NCI-H510A treated with DMSO at 0.1 percent for 48 hours (cell line): ENCODE data around the gene CCDC149.

Experiments used
- DNase-seq: peaks from one replicate; lab custom pipeline; 2025; lab: John Stamatoyannopoulos, UW

Gene CCDC149

DNA sequence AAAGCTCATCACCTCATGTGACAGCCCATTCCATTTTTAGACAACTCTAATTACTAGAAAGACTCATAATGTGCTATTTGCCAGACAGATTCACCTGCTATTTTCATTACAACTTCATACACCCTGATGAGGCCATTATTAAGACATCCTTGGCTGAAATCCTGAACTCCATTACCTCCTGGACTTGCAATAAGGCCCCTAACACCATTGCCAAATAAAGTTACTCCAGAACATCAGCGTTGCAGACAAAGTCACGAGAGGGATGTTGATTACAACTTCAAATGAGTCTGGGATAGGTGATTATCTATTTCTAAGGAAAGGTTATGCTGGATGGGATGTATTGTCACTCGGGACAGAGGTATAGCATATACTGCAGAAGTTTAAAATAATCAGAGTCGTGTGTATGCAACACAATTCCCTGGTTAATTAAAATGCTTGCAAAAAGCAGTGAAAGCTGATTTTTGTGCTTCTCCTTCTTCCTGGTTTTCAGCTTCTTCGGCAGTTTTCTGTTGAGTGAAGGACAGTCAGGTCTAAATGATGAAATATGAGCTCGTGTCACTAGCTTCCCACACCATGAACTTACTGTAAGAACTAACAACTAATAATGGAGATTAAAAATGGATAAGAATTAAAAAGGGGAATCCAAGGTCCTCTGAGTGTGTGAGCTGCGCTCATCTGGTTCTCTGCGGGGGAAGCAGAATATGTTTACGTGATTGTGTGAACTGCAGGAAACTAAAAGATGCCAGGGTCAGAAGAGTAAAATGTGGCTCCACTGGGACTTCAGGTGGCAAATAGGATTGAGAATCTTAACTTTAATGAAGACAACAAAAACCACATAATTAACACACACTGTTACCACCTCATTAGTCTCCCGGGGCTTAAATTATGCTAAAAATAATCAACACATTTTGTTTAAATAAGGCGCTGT is 135.0 kb downstream of the CCDC149 start:
- no peak for DNase-seq

- DNase-seq, result no peak
Measured at GRCh38 chr4:24775750-24776149, 137.1 kb downstream of the CCDC149 start.

GRCh38 chr4:24775032-24775605 is 137.7 kb downstream of the CCDC149 start:
- no peak for DNase-seq

- no peak for DNase-seq
Measured at GRCh38 chr4:24774452-24774851, 138.4 kb downstream of the CCDC149 start.

GRCh38 chr4:24772952-24773351 is 139.9 kb downstream of the CCDC149 start:
- DNase-seq, result no peak

- DNase-seq, result no peak
Measured at GRCh38 chr4:24772061-24772705, 140.7 kb downstream of the CCDC149 start.

DNA sequence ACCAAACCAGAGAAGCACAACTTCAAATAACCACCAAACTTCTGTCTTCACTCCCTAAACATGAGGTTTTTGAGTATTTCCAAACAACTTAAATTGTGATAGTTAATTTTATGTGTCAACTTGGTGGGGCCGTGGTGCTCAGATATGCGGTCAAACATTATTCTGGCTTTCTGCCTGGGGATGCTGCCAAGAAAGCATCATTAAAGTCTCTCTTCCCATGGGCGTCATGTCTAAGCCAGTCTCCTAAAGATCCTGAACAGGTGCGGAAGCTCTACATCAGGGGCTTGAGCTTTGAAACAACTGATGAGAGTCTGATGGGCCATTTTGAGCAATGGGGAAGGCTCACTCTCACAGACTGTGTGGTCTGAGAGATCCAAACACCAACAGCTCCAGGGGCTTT is 141.6 kb downstream of the CCDC149 start:
- DNase-seq, result no peak

DNA sequence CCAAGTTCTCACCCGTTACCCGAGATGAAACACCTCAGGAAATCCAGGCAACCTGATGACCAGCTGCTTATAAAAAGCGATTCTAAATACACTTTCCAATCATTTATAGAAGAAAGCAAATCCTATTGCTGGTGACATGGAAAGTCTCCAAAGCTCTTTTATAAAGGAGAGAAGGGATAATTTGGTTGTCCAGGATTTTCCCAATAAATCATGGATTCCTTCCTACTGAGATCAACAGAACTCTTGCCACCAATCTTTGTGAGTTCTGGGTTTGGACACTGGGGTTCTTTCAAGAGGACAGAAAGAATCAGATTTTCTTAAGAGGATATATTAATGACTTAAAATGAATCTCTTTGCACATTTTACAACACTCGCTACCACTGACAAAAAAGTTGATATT is 142.2 kb downstream of the CCDC149 start:
- DNase-seq, result no peak

DNA sequence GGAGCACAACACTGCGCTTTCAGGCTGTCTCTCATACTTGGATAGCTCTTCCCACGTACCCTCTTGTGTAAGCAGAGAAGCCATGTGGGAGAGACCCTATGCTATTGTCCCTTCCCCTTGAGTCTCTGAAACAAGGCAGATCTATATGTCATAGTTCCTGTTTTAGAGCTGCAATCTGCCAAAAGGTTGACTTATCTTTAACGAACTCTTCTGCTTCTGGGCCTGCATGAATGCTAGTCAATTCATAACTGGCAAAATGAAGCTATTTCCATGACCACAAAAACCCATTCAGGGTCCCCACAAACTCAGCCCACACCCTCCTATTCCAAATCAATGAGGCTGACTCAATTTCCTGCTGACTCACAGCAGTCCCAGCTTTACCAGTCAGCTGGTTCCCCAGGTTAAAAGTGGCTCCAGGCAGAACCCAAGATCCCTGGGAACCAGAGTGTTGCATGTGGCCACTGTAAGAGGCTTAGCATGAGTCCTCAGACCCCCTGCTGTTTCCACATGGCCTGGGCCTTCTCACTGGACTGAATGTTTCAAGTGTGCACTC is 142.7 kb downstream of the CCDC149 start:
- DNase-seq, result no peak

GRCh38 chr4:24769571-24769970 is 143.3 kb downstream of the CCDC149 start:
- DNase-seq, result no peak

GRCh38 chr4:24768604-24769003 is 144.2 kb downstream of the CCDC149 start:
- no peak for DNase-seq

DNA sequence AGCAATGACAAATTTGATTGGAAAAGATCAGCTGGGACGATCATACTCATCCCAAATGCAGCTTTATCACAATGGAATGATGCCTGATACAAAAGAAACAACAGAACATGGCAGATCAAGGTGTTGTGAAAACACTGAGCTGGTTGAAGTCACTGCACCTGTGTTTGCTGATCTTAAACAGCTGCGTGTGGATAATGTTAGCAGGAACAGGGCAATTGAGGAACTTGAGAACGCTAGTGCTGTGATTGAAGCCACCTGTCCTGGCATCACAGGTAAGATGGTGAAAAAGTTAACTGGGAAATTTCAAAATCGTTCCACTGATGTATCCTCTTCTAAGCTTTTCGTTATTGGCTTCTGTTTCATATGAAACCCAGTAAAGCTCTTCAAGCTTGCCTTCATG is 144.8 kb downstream of the CCDC149 start:
- DNase-seq, result peak; percentile 10

DNA sequence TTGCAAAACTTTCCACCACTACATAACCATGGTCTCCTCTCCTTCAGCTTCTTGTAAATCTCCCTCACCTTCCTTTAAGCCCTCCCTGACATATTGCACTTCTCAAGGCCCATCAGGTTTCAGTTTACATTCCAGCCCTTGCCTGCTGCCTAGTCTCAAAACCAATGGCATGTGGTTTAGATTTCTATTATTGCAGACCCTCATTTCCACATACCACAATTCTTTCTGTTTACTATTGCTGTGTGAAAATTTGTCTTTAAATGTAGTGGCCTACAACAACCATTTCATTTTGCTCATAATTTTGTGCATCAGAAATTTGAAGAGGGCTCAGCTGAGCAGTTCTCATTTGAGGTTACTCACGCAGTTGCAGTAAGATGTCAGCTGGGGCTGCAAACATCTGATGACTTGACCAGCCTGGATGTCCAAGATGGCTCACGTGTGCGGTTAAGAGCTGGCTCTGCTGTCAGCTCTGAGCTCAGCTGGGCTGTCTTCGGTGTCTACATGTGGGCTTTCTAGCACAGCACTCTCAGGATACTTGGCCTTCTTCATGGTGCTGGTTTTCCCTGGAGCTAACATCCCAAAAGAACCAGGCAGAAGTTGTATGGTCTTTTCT is 147.4 kb downstream of the CCDC149 start:
- no peak for DNase-seq

DNA sequence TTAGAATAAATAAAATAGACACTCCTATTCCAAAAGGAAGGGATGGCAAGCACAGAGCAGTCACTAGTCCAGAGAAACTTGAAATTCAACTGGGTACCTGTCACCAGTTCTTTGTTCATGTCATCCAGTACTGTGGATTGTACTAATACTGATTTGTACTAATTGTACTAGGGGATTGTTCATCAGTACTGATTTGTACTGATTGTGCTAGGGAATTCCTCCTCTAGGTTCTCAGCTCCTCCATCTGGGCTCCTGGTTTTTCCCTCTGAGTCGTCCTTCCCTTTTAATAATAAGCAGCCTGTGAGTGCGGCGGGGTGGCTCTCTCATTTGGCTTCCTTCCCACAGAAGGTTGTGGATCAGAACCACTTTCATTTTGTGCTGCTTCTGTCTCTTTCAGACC is 148.5 kb downstream of the CCDC149 start:
- no peak for DNase-seq

DNA sequence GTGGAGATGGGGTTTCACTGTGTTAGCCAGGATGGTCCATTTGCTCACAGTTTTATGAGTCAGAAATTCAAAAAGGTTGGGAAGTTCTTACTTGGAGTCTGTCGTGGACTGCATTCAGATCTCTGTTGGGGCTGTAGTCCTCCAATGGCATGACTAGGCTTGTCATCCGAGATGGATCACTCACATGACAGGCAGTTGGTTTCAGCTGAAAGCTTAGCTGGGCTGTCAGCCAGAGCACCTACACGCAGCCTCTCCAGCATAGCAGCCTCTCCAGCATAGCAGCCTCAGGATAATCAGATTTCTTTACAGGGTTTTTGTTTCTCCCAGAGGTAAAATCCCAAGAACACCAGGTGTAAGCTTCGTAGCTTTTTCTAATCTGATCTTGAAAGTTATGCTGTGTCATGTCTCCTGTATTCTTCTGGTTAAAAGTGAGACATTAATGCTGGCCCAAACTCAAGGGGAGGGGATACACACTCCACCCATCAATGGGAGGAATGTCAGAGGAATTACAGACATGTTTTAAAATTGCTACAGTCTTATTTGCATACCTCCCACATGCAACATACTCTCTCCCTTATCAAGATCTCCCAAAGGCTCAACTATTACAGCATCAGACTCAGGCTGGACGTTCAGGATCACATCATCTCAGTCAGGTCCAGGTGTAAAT is 149.1 kb downstream of the CCDC149 start:
- DNase-seq, result peak; percentile 10
